GM12801 (cell line): ENCODE measurements around the gene SYNGR4.

Experiments
- CTCF ChIP-seq: IDR thresholded peaks from one replicate; pipeline ENCODE4 v1.5.1; 2011; ENCODE audit warnings: control low read depth; ENCODE audit not compliant: insufficient read length; ENCODE audit errors: extremely low read depth

SYNGR4 gene

GRCh38 chr19:48392860-48393558 lies 28.8 kb downstream of the SYNGR4 start:
- no peak for TF ChIP-seq CTCF

- no peak for TF ChIP-seq CTCF
These were observed 29.6 kb downstream of the SYNGR4 start, which contains the start of gene GRIN2D for GRCh38 chr19:48393559-48394330. Gene GRIN2D (plus strand): TSS chr19:48393668. CDS start chr19:48398393, 4,725 bp downstream.

GRCh38 chr19:48394331-48395169 lies 30.4 kb downstream of the SYNGR4 start:
- no peak for TF ChIP-seq CTCF

- no peak for TF ChIP-seq CTCF
These were observed 30.9 kb downstream of the SYNGR4 start for GRCh38 chr19:48395170-48395455.

- TF ChIP-seq CTCF: no peak
These were observed 31.3 kb downstream of the SYNGR4 start for GRCh38 chr19:48395499-48395898.

- TF ChIP-seq CTCF: no peak
These were observed 32.1 kb downstream of the SYNGR4 start for GRCh38 chr19:48396016-48396823.
